ENCODE measurements around the gene ETFDH. TPM values are rescaled to one million over a fixed set of nuclear protein-coding genes. Genes with fewer than 3 reads are reported as not detected.
"Not testable (repeated sequence)": the region's sequence is repeated elsewhere in the genome, so short reads cannot be mapped to it uniquely, and the experiment has no call there.

The ETFDH gene
- total RNA-seq, 1 experiment from 2014 or later = 12.4 TPM

DNA sequence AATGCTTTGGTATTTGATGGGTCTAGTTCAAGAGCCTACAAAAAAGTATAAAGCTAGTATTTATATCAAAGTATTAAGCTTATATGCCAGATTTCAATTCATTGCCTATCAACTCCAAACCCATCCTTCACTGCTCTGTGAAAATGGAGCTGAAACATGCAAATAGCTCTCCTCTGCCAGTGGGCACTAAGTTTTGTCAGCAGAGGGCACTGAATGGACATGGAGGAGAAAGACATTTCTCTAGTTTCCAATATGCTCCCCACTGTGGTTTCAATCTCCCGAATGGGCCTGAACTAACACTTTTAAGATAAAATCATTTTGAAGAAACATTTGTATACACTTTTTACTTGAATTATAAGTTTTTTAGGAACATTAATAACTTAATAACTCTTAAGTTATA is 38.7 kb downstream of the ETFDH start:
- Mint-ChIP-seq H3K36me3 (peaks cover 64% of the 10 kb centered on the region), H3K4me1 (no peaks in the 10 kb centered on the region), H3K27ac (no peak overlapping the region), H3K4me3 (no peak overlapping the region), H3K27me3 (ENCODE audit: low read depth) (no peaks in the 10 kb centered on the region), H3K9me3 (no peaks in the 10 kb centered on the region)
- no peak for DNase-seq (ENCODE audit: low spot score)
- no peak for ATAC-seq
- TF ChIP-seq, protein P1, sequence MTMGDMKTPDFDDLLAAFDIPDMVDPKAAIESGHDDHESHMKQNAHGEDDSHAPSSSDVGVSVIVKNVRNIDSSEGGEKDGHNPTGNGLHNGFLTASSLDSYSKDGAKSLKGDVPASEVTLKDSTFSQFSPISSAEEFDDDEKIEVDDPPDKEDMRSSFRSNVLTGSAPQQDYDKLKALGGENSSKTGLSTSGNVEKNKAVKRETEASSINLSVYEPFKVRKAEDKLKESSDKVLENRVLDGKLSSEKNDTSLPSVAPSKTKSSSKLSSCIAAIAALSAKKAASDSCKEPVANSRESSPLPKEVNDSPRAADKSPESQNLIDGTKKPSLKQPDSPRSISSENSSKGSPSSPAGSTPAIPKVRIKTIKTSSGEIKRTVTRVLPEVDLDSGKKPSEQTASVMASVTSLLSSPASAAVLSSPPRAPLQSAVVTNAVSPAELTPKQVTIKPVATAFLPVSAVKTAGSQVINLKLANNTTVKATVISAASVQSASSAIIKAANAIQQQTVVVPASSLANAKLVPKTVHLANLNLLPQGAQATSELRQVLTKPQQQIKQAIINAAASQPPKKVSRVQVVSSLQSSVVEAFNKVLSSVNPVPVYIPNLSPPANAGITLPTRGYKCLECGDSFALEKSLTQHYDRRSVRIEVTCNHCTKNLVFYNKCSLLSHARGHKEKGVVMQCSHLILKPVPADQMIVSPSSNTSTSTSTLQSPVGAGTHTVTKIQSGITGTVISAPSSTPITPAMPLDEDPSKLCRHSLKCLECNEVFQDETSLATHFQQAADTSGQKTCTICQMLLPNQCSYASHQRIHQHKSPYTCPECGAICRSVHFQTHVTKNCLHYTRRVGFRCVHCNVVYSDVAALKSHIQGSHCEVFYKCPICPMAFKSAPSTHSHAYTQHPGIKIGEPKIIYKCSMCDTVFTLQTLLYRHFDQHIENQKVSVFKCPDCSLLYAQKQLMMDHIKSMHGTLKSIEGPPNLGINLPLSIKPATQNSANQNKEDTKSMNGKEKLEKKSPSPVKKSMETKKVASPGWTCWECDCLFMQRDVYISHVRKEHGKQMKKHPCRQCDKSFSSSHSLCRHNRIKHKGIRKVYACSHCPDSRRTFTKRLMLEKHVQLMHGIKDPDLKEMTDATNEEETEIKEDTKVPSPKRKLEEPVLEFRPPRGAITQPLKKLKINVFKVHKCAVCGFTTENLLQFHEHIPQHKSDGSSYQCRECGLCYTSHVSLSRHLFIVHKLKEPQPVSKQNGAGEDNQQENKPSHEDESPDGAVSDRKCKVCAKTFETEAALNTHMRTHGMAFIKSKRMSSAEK (CRISPR knock-in tag; IDR thresholded peaks at IDR 0.05; ENCODE audit: borderline replicate concordance) = no peak
- TF ChIP-seq FOXJ3 (CRISPR knock-in tag; IDR thresholded peaks at IDR 0.05; ENCODE audit: borderline replicate concordance) = no peak
- no peak for TF ChIP-seq GTF2I (CRISPR knock-in tag; conservative IDR thresholded peaks at IDR 0.05)
- TF ChIP-seq, protein P2, sequence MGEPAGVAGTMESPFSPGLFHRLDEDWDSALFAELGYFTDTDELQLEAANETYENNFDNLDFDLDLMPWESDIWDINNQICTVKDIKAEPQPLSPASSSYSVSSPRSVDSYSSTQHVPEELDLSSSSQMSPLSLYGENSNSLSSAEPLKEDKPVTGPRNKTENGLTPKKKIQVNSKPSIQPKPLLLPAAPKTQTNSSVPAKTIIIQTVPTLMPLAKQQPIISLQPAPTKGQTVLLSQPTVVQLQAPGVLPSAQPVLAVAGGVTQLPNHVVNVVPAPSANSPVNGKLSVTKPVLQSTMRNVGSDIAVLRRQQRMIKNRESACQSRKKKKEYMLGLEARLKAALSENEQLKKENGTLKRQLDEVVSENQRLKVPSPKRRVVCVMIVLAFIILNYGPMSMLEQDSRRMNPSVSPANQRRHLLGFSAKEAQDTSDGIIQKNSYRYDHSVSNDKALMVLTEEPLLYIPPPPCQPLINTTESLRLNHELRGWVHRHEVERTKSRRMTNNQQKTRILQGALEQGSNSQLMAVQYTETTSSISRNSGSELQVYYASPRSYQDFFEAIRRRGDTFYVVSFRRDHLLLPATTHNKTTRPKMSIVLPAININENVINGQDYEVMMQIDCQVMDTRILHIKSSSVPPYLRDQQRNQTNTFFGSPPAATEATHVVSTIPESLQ (CRISPR knock-in tag; IDR thresholded peaks at IDR 0.05) = no peak
- TF ChIP-seq, protein P3, sequence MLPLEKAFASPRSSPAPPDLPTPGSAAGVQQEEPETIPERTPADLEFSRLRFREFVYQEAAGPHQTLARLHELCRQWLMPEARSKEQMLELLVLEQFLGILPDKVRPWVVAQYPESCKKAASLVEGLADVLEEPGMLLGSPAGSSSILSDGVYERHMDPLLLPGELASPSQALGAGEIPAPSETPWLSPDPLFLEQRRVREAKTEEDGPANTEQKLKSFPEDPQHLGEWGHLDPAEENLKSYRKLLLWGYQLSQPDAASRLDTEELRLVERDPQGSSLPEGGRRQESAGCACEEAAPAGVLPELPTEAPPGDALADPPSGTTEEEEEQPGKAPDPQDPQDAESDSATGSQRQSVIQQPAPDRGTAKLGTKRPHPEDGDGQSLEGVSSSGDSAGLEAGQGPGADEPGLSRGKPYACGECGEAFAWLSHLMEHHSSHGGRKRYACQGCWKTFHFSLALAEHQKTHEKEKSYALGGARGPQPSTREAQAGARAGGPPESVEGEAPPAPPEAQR (CRISPR knock-in tag; IDR thresholded peaks at IDR 0.05) = no peak
- no peak for TF ChIP-seq HMGA2 (CRISPR knock-in tag; IDR thresholded peaks at IDR 0.05)
- TF ChIP-seq, protein P4, sequence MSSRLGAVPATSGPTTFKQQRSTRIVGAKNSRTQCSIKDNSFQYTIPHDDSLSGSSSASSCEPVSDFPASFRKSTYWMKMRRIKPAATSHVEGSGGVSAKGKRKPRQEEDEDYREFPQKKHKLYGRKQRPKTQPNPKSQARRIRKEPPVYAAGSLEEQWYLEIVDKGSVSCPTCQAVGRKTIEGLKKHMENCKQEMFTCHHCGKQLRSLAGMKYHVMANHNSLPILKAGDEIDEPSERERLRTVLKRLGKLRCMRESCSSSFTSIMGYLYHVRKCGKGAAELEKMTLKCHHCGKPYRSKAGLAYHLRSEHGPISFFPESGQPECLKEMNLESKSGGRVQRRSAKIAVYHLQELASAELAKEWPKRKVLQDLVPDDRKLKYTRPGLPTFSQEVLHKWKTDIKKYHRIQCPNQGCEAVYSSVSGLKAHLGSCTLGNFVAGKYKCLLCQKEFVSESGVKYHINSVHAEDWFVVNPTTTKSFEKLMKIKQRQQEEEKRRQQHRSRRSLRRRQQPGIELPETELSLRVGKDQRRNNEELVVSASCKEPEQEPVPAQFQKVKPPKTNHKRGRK (CRISPR knock-in tag; IDR thresholded peaks at IDR 0.05; ENCODE audit: borderline replicate concordance) = no peak
- TF ChIP-seq SMAD3 (CRISPR knock-in tag; IDR thresholded peaks at IDR 0.05; ENCODE audit: borderline replicate concordance) = no peak
- TF ChIP-seq GABPB1 (CRISPR knock-in tag; IDR thresholded peaks at IDR 0.05) = no peak
- TF ChIP-seq, protein P5, sequence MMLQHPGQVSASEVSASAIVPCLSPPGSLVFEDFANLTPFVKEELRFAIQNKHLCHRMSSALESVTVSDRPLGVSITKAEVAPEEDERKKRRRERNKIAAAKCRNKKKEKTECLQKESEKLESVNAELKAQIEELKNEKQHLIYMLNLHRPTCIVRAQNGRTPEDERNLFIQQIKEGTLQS (CRISPR knock-in tag; conservative IDR thresholded peaks at IDR 0.05) = no peak
- no peak for TF ChIP-seq NR2C2 (CRISPR knock-in tag; IDR thresholded peaks at IDR 0.05)
- no peak for TF ChIP-seq JAZF1 (CRISPR knock-in tag; IDR thresholded peaks at IDR 0.05)
- TF ChIP-seq, protein P6, sequence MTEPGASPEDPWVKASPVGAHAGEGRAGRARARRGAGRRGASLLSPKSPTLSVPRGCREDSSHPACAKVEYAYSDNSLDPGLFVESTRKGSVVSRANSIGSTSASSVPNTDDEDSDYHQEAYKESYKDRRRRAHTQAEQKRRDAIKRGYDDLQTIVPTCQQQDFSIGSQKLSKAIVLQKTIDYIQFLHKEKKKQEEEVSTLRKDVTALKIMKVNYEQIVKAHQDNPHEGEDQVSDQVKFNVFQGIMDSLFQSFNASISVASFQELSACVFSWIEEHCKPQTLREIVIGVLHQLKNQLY (CRISPR knock-in tag; IDR thresholded peaks at IDR 0.05) = no peak
- ChIA-PET POLR2A (no interaction called here), CTCF (interaction anchor here (0.8 to 1.2 kb wide), 3 partner anchors 141 to 481 kb away, joined by 3 to 5 read pairs (median 4); no protein-coding TSS in a partner anchor)

DNA sequence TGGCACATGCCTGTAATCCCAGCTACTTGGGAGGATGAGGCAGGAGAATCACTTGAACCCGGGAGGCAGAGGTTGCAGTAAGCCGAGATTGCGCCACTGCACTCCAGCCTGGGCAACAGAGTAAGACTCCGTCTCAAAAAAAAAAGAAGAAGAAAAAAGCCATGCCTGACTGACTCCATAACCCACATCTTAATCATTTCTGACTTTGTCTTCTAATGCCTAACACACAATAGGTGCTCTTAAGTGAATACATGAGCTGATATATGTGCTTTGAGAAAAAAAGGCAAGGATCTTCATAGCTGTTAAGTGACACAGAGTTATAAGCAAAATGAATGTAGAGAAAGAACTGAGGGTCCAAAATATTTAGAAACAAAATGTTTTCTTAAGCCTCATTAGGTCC is 40.5 kb downstream of the ETFDH start:
- H3K4me3 Mint-ChIP-seq; POLR2A ChIA-PET; H3K9me3 Mint-ChIP-seq; H3K27me3 Mint-ChIP-seq (ENCODE audit: low read depth); H3K27ac Mint-ChIP-seq; ATAC-seq; CTCF ChIA-PET; DNase-seq (ENCODE audit: low spot score); H3K4me1 Mint-ChIP-seq: not testable (repeated sequence)
- H3K36me3 Mint-ChIP-seq = peaks cover 68% of the 10 kb centered on the region

Measured in WTC11 (cell line).